GM12878 (cell line): Measurements from ENCODE around the gene UST. TPM values are rescaled to one million over a fixed set of nuclear protein-coding genes. Genes with fewer than 3 reads are reported as not detected.

ENCODE experiments used
- ATAC-seq: fragments of 200-7000 bp; cut with Tn5 transposase; 3 replicates; pipeline ENCODE4 v1.9.1; 2020; ENCODE audit warnings: mild to moderate bottlenecking, moderate library complexity
- BruUV-seq: library from RNA; stranded (reverse); fragments of 400-500 nt; replicated peaks from 2 replicates; lab custom pipeline; 2021; lab: Mats Ljungman, UMichigan
- CTCF ChIA-PET: fragments of 300-600 bp; sonication (Branson Sonifier 250); formaldehyde crosslinking; extraction: SDS; loops from one replicate; lab custom pipeline; 2021; ENCODE audit warnings: inconsistent platforms; lab: Yijun Ruan, JAX
- POLR2A ChIA-PET: fragments of 350-600 bp; formaldehyde crosslinking; extraction: SDS; loops from one replicate; lab custom pipeline; 2021; ENCODE audit warnings: inconsistent platforms; lab: Charles Lee
- RAD21 ChIA-PET: fragments of 300-600 bp; sonication (Branson Sonifier 250); formaldehyde crosslinking; loops from one replicate; lab custom pipeline; 2023; ENCODE audit warnings: antibody characterized with exemption; ENCODE audit not compliant: unreplicated experiment; lab: Charles Lee
- SMC1A ChIA-PET: fragments of 300-600 bp; sonication (Branson Sonifier 250); formaldehyde crosslinking; loops from one replicate; lab custom pipeline; 2023; ENCODE audit not compliant: unreplicated experiment, uncharacterized antibody; lab: Charles Lee
- DNase-seq: peaks from one replicate; pipeline ENCODE4 v3.0.0-alpha.2; 2011; ENCODE audit warnings: low read depth, low spot score
- FAIRE-seq: peaks from 3 replicates; lab custom pipeline; 2011; peaks lifted over from hg19 to GRCh38; lab: Jason Lieb, UNC
- H2AFZ ChIP-seq: 2 replicates; pipeline ENCODE4 v1.6.0; 2011; ENCODE audit warnings: low read depth, low read length, control low read depth; ENCODE audit not compliant: control insufficient read depth
- H3K27ac ChIP-seq: 2 replicates; pipeline ENCODE4 v1.5.1; 2011; ENCODE audit warnings: control low read depth; ENCODE audit not compliant: control insufficient read depth, insufficient read depth
- H3K27me3 ChIP-seq, 2 experiments: replicated peaks in 1 of 2; 2 replicates each; pipeline versions ENCODE4 v1.6.0 to v1.6.1; 2011; ENCODE audit warnings: low read length in 1 of 2; ENCODE audit not compliant: control insufficient read depth in 2 of 2, insufficient read depth in 2 of 2
- H3K36me3 ChIP-seq, 2 experiments: 2 replicates each; pipeline ENCODE4 v1.5.1; 2011; ENCODE audit warnings: low read length in 1 of 2; ENCODE audit not compliant: control insufficient read depth in 2 of 2, insufficient read depth in 2 of 2
- H3K4me1 ChIP-seq: 2 replicates; pipeline ENCODE4 v1.6.1; 2011; ENCODE audit warnings: mild to moderate bottlenecking, low read length, moderate library complexity, mixed read lengths; ENCODE audit not compliant: control insufficient read depth, insufficient read depth
- H3K4me2 ChIP-seq: 2 replicates; pipeline ENCODE4 v1.6.0; 2011; ENCODE audit warnings: control low read depth; ENCODE audit not compliant: control insufficient read depth, insufficient read depth
- H3K4me3 ChIP-seq: fragments of 200-600 bp; sonication (generic); 2 replicates; pipeline ENCODE4 v1.5.1; 2016
- H3K79me2 ChIP-seq: 2 replicates; pipeline ENCODE4 v1.6.0; 2011; ENCODE audit warnings: low read length; ENCODE audit not compliant: control insufficient read depth, insufficient read depth
- H3K9ac ChIP-seq: 2 replicates; pipeline ENCODE4 v1.8.0; 2011; ENCODE audit warnings: low read length, control low read depth, mixed read lengths; ENCODE audit not compliant: control insufficient read depth, insufficient read depth
- H3K9me3 ChIP-seq: replicated peaks from 3 replicates; pipeline ENCODE4 v1.5.1; 2011; ENCODE audit warnings: mild to moderate bottlenecking, low read length; ENCODE audit not compliant: control insufficient read depth, insufficient read depth
- H4K20me1 ChIP-seq: 2 replicates; pipeline ENCODE4 v1.6.0; 2011; ENCODE audit not compliant: control insufficient read depth, insufficient read depth
- ASH2L ChIP-seq: fragments of 300-600, 200-600 bp; sonication (generic); IDR thresholded peaks from 2 replicates; pipeline ENCODE4 v1.6.1; 2017; ENCODE audit warnings: low read depth, mild to moderate bottlenecking, borderline replicate concordance
- BRCA1 ChIP-seq: IDR thresholded peaks from 2 replicates; pipeline ENCODE4 v1.6.1; 2011; ENCODE audit warnings: low read depth, low read length, improper control_type of control experiment
- FOXM1 ChIP-seq: IDR thresholded peaks from 2 replicates; pipeline ENCODE4 v1.6.1; 2012; ENCODE audit warnings: low read depth, mild to moderate bottlenecking, inconsistent platforms, low read length, moderate library complexity
- HDAC2 ChIP-seq: fragments of 200-600 bp; sonication (generic); IDR thresholded peaks from 2 replicates; pipeline ENCODE4 v1.6.1; 2017
- IKZF2 ChIP-seq, 2 experiments: fragments of 450-650 bp; IDR thresholded peaks; 2 replicates each; pipeline ENCODE4 v1.6.1; 2017; ENCODE audit warnings: mild to moderate bottlenecking in 2 of 2, moderate library complexity in 2 of 2
- JUNB ChIP-seq: IDR thresholded peaks from 2 replicates; pipeline ENCODE4 v1.6.1; 2016; ENCODE audit warnings: antibody characterized with exemption, mild to moderate bottlenecking
- NFYA ChIP-seq: IDR thresholded peaks from 2 replicates; pipeline ENCODE4 v1.6.1; 2011; ENCODE audit warnings: low read depth, mild to moderate bottlenecking, low read length, improper control_type of control experiment, borderline replicate concordance
- NFYB ChIP-seq: IDR thresholded peaks from 2 replicates; pipeline ENCODE4 v1.6.1; 2011; ENCODE audit warnings: low read depth, mild to moderate bottlenecking, low read length, improper control_type of control experiment, moderate library complexity; ENCODE audit not compliant: insufficient read depth
- RCOR1 ChIP-seq: conservative IDR thresholded peaks from 2 replicates; pipeline ENCODE4 v1.6.1; 2012; ENCODE audit warnings: low read depth, low read length, improper control_type of control experiment
- SMARCA5 ChIP-seq: fragments of 450-650 bp; IDR thresholded peaks from 2 replicates; pipeline ENCODE4 v1.6.1; 2017; ENCODE audit warnings: mild to moderate bottlenecking
- STAT3 ChIP-seq: IDR thresholded peaks from 2 replicates; pipeline ENCODE4 v1.6.1; 2011; ENCODE audit warnings: low read depth, low read length, improper control_type of control experiment
- TAF1 ChIP-seq: IDR thresholded peaks from 2 replicates; pipeline ENCODE4 v1.6.1; 2011; ENCODE audit warnings: mild to moderate bottlenecking, low read depth, low read length, borderline replicate concordance
- TCF12 ChIP-seq: IDR thresholded peaks from 2 replicates; pipeline ENCODE4 v1.6.1; 2011; ENCODE audit warnings: low read depth, mild to moderate bottlenecking, low read length
- TCF3 ChIP-seq: IDR thresholded peaks from 2 replicates; pipeline ENCODE4 v1.6.1; 2012; ENCODE audit warnings: low read depth, mild to moderate bottlenecking, low read length, borderline replicate concordance; ENCODE audit not compliant: insufficient read depth
- WGBS: methylation state at CpG from one replicate; pipeline ENCODE4 v1.1.6; 2016; ENCODE audit warnings: low lambda C conversion rate; ENCODE audit not compliant: insufficient replicate concordance, insufficient coverage; ENCODE audit errors: missing lambda C conversion rate; 5-methylcytosine and 5-hydroxymethylcytosine counted together
- in situ Hi-C: fragments of 300-500 bp; cut with MboI; formaldehyde crosslinking; loops from 9 replicates; pipeline ENCODE4 v1.14.3; 2018; ENCODE audit warnings: mixed read lengths
- intact Hi-C: fragments of 100-400 bp; cut with micrococcal nuclease; formaldehyde crosslinking; loops from one replicate; pipeline ENCODE4 v1.14.2; 2022; ENCODE audit not compliant: unreplicated experiment
- polyA plus RNA-seq, 11 experiments: library from polyadenylated mRNA; depleted of rRNA in 4 of 11; unstranded in 6 of 11; stranded (reverse) in 5 of 11; fragments of >200 nt; fragmentation: Nextera tagmentation in 4 of 11; fragmentation: Illumina TruSeq in 1 of 11; extraction: Ambion mirVana in 4 of 11; extraction: Trizol in 1 of 11; gene quantifications; 1 replicate in 1 of 11; 2 replicates in 10 of 11; pipeline versions ENCODE4 v1.2.1 to v1.2.3, GENCODE V29; 2011 to 2016; ENCODE audit warnings: inconsistent platforms in 2 of 11, missing spikeins in 2 of 11, low read depth in 1 of 11
- total RNA-seq, 4 experiments: library from RNA; depleted of rRNA in 3 of 4; stranded (reverse); fragments of >200 nt in 3 of 4; fragmentation: Illumina TruSeq in 1 of 4; extraction: Trizol in 1 of 4; gene quantifications; 2 replicates each; pipeline versions ENCODE4 v1.2.1 to v1.2.3, GENCODE V29; 2013 to 2021
- TF ChIP-seq, protein P1 (sequence below): fragments of 450-650 bp; IDR thresholded peaks from 2 replicates; pipeline ENCODE4 v1.6.1; 2017; ENCODE audit warnings: borderline replicate concordance
- TF ChIP-seq, protein P2 (sequence below): fragments of 450-650 bp; conservative IDR thresholded peaks from 2 replicates; pipeline ENCODE4 v1.6.1; 2017; ENCODE audit warnings: mild to moderate bottlenecking, moderate library complexity
- TF ChIP-seq, protein P3 (sequence below): IDR thresholded peaks from 2 replicates; pipeline ENCODE4 v1.6.1; 2011; ENCODE audit warnings: low read depth, low read length, improper control_type of control experiment, borderline replicate concordance

The UST gene
- total and polyA plus RNA-seq, 10 of the 15 experiments (the other 5 are each of a cell fraction or from before 2014, with no cell fraction given) = 0.74 to 43.3 (median 2.2) TPM

DNA sequence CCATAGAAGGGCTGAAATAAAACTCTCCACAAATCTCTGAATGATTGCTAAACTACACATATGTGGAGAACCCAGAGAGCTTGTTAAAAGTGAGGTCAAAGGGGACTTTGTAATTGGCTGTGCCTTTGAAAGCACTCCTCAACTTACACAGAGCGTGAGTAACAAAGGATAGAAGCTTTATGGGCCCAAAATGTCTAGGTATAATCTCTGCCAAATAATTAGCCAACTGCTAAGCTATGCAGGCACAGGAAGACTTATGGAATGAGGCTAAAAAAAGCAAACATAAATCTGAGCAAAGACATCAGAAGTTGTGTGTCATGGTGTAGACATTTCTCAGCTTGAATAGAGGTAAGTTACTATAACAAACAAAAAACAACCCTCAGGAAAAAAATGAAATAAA, 23.3 kb upstream of the UST start:
- WGBS = 0% methylated on average over 1 of the region's 1 CpG
- ATAC-seq (no peak), FAIRE-seq (no peak)

More for the DNA sequence above, 23.3 kb upstream of the UST start:
- no peaks in the 10 kb centered on the region for H3K36me3 ChIP-seq
- ChIA-PET POLR2A (no interaction called here), RAD21 (no interaction called here), CTCF (no interaction called here), SMC1A (interaction anchor here (0.7 kb wide), 1 partner anchor 1659 kb away, joined by 3 read pairs; no protein-coding TSS in a partner anchor)
- H3K4me3 ChIP-seq = no peak overlapping the region
- BruUV-seq = no TSS peak
- peaks cover 1% of the 10 kb centered on the region; the same call in 2 of the 3 replicates for H3K9me3 ChIP-seq
- H3K79me2 ChIP-seq = no peaks in the 10 kb centered on the region
- no peak overlapping the region for H3K9ac ChIP-seq
- H3K4me1 ChIP-seq = no peaks in the 10 kb centered on the region
- H3K27me3 ChIP-seq = peaks cover 2 to 5% of the 10 kb centered on the region in 2 experiments; a peak in 2 of 4 replicates
- TF ChIP-seq, protein P1, sequence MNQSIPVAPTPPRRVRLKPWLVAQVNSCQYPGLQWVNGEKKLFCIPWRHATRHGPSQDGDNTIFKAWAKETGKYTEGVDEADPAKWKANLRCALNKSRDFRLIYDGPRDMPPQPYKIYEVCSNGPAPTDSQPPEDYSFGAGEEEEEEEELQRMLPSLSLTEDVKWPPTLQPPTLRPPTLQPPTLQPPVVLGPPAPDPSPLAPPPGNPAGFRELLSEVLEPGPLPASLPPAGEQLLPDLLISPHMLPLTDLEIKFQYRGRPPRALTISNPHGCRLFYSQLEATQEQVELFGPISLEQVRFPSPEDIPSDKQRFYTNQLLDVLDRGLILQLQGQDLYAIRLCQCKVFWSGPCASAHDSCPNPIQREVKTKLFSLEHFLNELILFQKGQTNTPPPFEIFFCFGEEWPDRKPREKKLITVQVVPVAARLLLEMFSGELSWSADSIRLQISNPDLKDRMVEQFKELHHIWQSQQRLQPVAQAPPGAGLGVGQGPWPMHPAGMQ = no peak
- TF ChIP-seq TAF1 (no peak), ASH2L (no peak), TCF3 (no peak), SMARCA5 (no peak), JUNB (no peak), STAT3 (no peak), HDAC2 (no peak), RCOR1 (no peak), FOXM1 (no peak), TCF12 (no peak), NFYB (no peak), IKZF2 (IDR thresholded peaks at IDR 0.05) (no peak), NFYA (no peak), BRCA1 (no peak)
- TF ChIP-seq, protein P2, sequence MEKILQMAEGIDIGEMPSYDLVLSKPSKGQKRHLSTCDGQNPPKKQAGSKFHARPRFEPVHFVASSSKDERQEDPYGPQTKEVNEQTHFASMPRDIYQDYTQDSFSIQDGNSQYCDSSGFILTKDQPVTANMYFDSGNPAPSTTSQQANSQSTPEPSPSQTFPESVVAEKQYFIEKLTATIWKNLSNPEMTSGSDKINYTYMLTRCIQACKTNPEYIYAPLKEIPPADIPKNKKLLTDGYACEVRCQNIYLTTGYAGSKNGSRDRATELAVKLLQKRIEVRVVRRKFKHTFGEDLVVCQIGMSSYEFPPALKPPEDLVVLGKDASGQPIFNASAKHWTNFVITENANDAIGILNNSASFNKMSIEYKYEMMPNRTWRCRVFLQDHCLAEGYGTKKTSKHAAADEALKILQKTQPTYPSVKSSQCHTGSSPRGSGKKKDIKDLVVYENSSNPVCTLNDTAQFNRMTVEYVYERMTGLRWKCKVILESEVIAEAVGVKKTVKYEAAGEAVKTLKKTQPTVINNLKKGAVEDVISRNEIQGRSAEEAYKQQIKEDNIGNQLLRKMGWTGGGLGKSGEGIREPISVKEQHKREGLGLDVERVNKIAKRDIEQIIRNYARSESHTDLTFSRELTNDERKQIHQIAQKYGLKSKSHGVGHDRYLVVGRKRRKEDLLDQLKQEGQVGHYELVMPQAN = no peak
- TF ChIP-seq, protein P3, sequence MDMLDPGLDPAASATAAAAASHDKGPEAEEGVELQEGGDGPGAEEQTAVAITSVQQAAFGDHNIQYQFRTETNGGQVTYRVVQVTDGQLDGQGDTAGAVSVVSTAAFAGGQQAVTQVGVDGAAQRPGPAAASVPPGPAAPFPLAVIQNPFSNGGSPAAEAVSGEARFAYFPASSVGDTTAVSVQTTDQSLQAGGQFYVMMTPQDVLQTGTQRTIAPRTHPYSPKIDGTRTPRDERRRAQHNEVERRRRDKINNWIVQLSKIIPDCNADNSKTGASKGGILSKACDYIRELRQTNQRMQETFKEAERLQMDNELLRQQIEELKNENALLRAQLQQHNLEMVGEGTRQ = no peak
- DNase-seq = no peak
- in situ Hi-C loops = no loop called here
- H2AFZ ChIP-seq = no peak overlapping the region
- H3K4me2 ChIP-seq = no peak overlapping the region
- intact Hi-C loops = no loop called here
- no peaks in the 10 kb centered on the region for H4K20me1 ChIP-seq
- no peak overlapping the region for H3K27ac ChIP-seq
